CD4-positive, alpha-beta T cell treated with Interleukin-17A for 4 hours (primary cell): ENCODE data around the gene PTGER2.

Experiments
- DNase-seq: peaks from one replicate; pipeline ENCODE4 v3.0.0-alpha.2; 2020; ENCODE audit warnings: mixed read lengths

Gene PTGER2

DNA sequence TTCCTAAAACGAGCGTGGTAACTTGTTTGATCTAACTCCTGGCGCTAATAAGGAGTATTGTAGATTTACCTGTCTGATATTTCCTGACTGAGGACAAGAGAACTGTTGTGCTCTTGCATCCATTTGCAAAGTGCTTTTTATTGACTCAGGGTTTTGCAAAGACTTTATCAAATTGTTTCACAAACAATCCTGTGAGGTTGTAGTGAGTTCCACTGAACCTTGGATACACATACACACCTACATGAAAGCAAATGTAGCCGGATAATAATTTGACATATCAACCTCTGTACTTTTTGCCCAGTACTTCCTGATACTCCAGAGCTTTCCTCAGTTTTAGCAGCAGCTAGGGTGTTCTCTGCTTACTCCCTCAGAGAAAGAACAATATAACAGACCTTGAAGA, 6.7 kb upstream of the PTGER2 start:
- DNase-seq, result no peak

DNA sequence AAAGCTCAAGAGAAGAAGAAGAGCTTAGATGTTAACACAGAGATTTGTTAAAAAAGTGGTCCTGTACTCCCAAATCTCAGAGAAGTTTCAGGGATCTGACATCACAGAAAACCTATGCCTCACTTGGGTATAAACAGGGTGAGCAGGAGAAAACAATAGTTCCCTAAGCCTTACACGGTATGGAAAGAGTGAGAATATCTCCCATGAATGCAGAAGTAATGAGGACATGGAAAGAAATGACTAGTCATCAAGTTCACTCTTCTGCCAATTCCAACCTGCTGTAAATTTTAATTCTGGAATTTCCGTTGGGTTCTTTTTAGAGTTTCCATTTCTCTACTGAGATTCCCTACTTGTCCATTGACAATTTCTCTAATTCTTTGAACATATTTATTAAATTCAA, 6.2 kb upstream of the PTGER2 start:
- no peak for DNase-seq

DNA sequence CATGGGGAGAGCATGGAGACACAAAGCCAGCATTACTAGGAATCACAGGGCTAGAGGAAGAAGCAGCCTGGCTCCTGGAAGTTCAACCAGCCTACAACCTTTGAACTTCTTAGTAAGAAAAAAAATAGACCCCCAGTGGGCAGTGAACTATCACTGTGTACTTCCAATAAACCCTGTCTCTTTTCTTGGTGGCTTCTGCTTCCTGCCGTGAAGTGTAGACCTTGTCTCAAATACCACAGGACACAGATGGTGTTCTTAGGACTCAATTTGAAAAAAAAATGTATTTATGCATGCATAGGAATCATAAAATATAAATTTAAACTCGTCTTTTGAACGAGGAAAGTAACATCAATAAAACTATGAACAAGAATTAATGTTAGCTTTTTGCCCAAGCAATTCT, 3.6 kb upstream of the PTGER2 start:
- no peak for DNase-seq

DNA sequence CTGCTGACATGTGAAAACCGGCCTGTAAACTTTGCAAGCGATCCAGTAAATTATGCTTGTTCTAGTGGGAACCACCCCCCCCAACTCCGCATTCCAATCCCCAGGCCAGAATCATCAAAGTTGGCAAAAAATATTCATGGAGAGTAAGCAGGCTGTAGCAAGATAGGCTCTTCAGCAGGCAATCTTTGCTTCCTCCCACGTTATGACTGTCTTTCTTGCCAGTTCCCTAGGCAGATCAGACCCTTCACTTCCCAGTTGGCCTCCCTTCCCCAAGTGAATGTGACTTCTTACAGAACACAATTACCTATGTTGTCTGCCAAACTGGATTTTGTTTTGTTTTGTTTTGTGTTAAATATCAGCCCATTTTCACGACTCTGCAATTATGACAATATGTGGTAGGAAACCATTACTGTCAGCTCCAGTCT, 1.2 kb upstream of the PTGER2 start:
- no peak for DNase-seq

DNA sequence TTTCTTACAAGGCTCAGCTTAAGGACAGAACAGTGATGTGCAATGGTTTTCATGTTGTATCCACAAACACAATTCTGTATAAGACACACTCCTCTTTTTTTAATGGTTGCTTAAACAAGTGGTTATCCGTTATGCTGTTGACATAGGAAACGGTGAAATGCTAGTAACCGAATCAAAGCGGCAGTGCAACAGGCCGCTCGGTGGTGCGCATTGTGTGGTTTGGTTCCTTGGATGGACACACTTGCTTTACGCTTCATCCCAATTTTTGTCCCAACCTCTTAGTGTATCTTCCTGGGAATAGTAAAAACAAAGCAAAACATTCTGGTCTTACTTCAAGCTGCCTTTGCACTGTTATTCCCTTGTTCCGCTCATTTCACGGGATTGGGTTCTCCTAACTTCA, 650 bp upstream of the PTGER2 start:
- no peak for DNase-seq

DNA sequence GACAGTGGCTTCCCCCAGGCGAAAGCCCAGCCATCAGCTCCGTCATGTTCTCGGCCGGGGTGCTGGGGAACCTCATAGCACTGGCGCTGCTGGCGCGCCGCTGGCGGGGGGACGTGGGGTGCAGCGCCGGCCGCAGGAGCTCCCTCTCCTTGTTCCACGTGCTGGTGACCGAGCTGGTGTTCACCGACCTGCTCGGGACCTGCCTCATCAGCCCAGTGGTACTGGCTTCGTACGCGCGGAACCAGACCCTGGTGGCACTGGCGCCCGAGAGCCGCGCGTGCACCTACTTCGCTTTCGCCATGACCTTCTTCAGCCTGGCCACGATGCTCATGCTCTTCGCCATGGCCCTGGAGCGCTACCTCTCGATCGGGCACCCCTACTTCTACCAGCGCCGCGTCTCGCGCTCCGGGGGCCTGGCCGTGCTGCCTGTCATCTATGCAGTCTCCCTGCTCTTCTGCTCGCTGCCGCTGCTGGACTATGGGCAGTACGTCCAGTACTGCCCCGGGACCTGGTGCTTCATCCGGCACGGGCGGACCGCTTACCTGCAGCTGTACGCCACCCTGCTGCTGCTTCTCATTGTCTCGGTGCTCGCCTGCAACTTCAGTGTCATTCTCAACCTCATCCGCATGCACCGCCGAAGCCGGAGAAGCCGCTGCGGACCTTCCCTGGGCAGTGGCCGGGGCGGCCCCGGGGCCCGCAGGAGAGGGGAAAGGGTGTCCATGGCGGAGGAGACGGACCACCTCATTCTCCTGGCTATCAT, 663 bp downstream of the PTGER2 start:
- DNase-seq, result peak; percentile 44

DNA sequence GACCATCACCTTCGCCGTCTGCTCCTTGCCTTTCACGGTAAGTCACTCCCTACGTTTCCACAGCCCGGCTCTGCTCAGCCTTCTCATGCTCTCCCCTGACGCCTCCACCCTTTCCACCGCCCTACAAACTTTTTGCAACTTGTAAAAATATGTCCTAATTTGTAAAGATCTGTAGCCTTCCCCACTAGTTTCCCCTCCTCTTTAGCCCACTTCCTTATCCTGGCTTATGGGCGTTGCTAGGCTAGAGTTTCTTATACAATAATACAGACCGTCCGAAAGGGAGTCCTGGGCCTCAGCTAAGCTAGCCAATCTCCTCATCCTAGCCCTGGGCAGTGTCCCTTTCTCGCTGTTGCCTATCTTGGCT, 1.2 kb downstream of the PTGER2 start:
- no peak for DNase-seq

DNA sequence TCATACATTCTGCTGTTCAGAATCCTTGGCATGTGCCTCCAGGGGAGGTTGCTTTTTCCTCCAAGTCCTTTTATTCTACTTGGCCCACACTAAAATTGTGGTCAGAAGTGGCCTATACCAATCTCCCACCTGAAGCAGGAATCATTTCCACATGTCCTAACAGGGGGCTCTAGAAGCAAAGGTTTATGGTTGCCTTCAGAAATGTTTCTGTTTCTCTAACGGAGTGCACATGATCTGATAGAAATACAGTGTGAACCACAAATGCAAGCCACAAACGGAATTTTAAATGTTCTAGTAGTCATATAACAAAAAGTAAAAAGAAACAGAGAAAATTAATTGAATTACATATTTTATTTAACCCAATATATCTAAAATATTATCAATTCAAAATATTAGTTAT, 4.0 kb downstream of the PTGER2 start:
- DNase-seq, result no peak

DNA sequence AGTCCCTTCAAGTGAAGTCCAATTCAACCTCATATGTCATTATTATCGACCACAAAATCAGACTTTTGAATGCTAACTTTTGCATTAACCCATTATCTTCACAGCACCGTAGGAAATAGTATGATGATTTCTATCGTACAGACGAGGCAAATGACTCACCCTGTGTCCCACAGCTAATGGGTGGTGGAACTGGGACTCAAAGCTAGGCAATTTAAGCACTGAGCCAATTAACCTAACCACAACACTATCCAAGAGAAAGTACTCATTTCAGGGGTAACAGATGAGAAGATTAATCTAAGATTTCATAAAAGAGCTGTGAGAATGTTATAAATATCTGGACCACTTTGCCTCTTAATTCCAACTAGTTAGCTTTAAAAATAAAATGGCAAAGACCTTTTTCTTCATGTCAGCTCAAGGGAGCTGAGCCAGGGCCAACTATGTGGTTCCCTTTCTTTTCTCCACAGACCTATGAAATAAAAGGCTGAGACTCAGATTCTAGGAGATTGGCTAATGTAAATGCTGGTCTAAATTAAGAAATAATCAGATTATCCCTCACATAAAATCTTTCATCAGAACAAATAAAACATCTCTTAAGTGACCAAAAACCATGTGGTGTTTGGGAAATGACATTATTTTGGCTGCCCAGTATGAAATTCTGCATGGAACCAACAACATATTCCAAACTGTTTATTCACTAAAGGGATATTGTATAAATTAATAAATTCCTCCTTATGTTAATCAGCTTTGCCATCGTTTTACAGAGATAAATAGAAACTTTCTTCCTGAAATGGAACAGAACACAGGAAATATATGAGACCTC, 4.9 kb downstream of the PTGER2 start:
- no peak for DNase-seq

DNA sequence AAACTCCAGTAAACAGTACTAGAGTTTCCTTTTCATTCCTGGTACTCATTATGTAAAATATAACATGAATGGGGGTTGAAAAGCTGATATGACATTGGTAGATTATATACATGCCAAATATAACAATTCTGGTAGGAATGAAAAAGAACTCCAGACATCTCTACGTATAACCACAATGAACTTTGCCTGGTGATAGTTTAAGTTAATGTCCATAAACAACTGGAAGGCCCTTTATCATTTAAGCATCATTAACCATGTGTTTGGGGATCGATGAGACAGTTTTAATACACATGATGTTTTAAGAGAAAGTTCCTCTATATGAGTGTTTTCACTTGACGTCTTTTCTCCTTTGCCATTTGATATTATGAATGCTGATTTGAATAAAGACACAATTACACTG, 5.8 kb downstream of the PTGER2 start:
- DNase-seq, result no peak

DNA sequence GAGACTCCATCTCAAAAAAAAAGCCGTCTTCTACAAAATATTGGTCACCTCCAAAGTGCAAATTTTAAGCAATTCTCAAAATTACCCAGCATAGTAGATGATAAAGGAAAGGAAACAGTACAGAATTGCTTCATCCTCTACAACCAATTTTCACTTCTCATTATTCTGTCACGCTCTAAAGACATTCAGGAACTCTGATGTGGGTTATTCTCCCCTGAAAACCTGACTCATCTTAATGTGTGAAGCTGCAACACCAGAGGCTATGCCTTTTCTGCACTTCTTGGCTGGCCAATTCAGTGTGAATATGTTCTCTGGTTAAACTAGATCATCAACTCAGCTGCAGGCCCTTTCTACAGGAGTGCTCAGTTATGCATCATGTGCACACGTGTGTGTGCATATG, 11.0 kb downstream of the PTGER2 start:
- peak; percentile 14 for DNase-seq

DNA sequence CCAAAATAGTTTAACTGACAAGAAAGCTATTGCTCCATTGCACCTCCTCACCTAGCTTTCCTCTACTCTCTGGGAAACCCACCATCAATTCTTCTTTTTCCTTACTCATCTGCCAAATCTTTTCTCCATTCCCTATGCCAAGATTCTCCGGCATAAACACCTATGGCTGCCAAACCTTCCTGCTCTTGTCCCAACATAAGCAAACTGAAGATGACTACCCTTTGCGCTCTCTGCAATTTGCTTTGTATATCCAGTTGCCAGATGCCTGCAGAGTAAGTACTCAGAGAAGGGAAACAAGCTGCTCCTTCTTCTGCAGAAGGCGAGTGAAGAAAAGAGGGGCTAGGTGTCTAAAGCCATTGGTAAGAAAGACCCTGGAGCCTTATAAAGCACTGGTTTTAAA, 11.5 kb downstream of the PTGER2 start:
- DNase-seq, result no peak

DNA sequence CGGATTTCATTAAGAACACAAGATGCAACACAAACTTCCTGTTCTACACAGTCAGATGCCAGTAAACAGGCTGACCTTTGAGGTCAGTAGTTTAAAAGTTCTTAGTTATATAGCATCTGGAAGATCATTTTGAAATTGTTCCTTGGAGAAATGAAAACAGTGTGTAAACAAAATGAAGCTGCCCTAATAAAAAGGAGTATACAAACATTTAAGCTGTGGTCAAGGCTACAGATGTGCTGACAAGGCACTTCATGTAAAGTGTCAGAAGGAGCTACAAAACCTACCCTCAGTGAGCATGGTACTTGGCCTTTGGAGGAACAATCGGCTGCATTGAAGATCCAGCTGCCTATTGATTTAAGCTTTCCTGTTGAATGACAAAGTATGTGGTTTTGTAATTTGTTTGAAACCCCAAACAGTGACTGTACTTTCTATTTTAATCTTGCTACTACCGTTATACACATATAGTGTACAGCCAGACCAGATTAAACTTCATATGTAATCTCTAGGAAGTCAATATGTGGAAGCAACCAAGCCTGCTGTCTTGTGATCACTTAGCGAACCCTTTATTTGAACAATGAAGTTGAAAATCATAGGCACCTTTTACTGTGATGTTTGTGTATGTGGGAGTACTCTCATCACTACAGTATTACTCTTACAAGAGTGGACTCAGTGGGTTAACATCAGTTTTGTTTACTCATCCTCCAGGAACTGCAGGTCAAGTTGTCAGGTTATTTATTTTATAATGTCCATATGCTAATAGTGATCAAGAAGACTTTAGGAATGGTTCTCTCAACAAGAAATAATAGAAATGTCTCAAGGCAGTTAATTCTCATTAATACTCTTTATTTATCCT, 13.5 kb downstream of the PTGER2 start:
- no peak for DNase-seq

DNA sequence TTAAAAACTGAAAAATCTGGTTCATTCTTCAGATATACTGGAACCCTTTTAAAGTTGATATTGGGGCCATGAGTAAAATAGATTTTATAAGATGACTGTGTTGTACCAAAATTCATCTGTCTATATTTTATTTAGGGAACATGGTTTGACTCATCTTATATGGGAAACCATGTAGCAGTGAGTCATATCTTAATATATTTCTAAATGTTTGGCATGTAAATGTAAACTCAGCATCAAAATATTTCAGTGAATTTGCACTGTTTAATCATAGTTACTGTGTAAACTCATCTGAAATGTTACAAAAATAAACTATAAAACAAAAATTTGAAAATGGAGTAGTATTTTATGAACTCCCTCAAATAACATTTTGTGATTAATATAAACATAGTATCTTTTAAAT, 14.2 kb downstream of the PTGER2 start:
- DNase-seq, result no peak

DNA sequence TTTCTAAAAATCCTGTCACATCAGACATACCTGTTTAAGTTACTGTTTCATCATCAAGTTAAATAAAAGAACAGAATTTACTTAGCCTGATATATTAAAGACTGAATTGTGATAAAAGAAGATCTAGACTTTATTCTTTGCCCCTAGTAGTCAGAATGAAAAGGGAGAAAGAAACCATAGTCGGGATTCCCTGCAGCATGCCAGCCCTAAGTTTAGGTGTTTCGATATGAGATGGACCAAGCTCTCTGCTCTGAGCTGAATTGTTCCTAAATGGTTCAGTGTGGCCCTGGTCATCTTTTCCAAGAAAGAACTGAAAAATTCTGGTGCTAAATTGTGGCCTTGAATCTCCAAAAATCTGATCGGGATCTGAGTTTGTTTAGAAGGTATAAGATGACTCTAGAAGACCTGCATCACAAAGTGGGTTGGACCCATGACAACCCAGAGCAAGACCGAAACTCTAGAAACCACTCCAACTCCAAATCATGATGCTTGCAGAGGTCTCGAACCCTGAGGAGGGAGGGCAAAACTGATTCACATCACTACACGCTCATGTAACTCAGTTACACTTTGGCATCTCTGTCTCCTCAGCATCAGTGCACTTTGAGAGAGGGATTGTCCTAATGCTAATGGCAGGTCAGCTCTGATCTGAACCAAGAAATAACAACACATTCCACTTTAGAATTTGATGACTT, 15.7 kb downstream of the PTGER2 start:
- DNase-seq, result no peak

DNA sequence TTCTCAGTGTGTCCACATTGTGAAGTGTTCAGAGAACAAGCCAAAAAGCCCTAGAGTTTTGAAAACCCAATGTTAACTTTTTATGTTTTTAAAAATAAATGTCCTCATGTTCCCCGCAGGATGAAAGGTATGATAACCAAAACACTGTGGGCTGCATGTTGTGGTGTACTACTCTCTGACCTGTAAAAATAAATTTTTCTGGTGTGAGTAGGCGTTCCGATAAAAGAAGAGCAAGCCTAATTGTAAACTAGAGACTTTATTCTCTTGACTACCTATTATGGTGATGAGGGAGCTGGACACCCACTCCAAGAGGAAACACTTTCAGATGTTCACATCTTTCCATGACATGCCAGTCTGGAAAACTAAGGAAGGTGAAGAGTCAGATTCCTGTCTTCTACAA, 18.2 kb downstream of the PTGER2 start:
- DNase-seq, result no peak

DNA sequence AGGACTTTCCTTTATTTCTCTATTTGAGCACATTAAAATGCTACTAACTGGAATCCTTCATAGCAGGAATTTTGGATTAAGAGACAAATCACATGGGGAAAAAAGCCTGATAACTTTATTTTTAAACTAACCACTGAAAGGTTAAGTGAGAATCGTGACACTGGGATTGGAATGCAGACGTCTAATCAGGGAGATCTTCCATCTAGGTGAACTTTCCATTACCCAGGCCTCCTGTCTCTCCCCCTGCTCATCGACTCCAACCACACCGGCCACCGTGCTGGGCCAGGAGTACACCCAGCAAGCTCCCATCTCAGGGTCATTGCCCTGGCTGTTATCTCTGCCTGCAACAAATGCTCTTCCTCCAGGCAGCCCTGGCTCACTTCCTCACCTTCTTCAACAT, 19.0 kb downstream of the PTGER2 start:
- DNase-seq, result no peak

DNA sequence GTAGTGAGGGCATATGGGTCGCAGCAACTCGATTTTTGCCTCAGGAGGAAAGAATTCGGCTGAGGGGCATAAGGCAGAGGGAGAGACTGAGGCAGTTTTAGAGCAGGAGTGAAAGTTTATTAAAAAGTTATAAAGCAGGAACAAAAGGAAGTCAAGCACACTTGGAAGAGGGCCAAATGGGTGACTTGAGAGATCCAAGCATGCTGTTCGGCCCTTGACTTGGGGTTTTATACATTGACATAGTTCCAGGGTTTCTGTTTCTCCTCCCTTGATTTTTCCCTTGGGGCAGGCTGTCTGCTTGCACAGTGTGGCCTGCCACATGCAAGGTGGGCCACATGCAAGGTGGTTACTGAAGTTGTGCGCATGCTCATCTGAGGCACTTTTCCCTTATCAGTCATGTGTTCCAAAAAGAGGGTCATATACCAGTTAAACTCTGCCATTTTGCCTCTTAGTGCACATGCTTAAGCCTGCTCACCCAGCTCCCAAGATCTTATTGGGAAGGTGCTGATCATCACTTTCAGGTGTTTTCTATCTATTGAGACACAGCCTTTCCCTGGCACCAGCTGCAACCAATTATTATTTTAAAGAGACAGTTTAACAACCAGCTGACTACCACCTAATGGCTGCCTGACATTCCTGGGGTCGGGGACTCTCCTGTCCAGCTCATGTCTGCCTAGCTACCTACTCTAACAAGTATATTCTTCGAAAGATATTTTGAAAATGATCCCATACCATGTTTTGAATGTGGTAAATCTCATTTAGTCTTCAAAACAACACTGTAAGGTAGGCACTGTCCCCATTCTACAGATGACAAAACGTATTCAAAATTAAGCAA, 19.9 kb downstream of the PTGER2 start:
- DNase-seq, result no peak

DNA sequence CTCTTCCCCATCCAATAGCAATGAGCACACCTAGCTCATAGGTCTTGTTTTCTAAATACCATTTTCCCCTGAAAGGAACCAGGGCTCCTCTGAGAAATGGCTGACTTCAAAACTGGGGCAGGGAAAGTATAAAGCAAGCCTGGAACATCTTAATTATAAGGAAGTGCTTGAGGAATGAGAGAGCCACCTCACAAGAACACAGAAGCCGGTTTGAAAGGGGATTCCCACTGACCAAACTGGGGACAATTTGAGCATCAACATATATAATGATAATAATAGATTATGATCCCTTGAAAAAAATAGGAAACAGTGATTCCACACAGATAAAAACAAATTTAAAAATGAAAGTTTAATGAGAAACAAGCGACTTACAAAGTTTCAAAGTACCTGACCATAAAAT, 22.1 kb downstream of the PTGER2 start:
- no peak for DNase-seq

DNA sequence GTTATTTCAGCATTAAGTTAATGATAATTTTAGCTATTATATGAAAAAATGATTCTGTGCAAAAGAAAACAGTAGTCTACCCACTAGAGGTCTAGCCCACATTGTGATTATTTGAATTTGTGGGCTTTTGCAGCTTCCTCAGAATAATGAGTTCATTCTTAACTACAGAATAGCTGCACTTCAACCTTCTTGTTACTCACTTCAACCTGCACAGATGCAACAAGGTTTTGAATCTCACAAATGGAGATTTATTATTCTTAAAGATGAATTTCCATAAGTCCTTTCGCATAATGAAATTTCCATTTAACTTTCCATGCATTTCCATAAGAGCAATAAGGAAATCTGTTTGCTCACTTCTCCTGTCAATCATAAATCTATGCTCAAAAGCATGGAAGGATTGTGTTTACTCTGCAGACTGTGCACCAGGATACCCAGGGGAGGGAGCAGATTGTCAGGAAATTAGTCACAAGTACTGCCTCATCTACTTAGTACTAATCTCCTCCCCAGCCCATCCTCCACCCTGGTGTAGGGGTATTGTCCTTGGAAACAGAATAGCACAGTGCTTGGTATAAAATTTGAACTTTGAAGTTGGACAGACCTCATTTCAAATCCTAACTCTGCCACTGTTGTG, 24.1 kb downstream of the PTGER2 start:
- DNase-seq, result no peak

DNA sequence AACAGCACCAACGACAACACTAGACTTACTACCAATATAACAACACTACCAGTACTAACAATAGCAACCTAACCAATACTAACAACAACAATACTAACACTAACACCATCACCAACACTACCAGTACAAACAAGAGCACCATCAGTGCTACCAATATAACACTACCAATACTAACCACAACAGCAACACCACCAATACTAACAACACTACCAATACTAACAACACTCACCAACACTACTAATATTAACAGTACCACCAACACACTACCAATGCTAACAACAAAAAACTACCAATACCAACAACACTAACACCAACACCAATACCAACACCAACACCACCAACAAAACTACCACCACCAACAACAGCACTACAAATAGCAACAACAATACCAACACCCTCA, 25.1 kb downstream of the PTGER2 start:
- no peak for DNase-seq
